GM19395 (cell line): ENCODE results near the gene VAPB.

Experiments
- ATAC-seq: cut with Tn5 transposase; IDR thresholded peaks from one replicate; pipeline ENCODE4 v1.9.1; 2021; ENCODE audit warnings: mild to moderate bottlenecking, moderate library complexity; ENCODE audit not compliant: unreplicated experiment

VAPB gene

DNA sequence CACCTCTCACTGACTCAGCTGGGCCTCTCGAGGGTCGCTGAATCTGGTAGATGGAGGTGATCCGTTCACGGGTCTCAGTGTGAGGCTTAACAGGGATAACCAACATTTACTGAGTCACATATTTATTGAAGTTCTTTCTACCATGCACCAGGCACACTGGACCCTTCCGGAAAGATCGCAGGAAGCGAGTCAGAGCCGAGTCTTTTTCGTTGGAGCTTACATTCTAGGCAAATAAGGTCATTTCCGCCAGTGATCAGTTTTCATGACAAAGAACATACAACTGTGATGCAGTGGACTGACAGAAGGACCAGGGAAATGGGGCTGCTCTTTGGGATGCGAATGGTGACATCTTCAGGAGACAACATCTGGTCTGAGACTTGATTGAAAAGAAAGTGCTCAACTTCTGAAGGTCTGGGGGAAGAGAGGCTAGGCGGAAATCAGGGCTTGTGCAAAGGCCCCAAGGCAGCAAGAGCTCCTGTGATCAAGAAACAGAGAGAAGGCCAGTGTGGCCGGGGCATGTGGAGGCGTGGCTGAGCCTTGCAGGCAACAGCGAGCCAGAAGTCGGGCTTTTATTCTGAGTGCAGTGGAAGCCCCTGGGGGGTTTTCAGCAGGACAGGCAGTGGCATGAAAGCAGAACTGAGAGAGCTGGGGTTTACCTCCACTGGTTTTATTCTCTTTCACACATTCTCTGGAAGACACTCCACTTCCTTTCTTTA is 69.5 kb downstream of the VAPB start:
- ATAC-seq, result peak; percentile 97

DNA sequence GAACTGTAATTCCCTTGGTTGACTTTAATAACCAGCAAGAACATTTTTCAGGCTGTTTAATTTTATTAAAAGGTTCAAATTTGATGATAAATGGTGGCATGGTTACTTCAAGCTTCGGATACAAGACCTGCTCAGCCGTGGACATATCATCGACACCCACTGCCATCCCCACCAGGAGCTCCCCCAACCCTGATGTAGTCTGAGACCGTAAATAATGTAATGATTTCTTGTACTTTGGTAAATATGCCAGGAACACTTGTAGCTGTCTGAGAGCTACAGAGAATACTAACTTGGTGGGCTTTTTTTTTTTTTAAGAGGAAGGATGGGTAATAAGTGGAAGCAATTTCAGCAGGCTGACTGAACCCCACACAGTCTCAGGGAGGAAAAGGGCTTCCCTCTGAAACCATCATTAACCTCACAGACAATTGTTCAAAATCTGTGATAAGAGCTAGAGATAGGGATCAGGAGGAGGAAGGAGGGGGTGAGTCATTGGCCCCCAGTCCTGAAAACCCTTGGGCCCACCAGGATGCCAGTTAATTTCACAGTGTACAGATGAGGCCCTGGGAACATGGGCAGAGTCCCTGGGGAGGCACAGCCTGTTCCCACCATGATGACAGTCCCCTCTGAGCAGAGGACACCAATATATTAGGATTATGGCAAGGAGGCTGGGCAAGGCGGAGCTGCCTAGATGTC is 70.2 kb downstream of the VAPB start:
- ATAC-seq, result peak; percentile 35

DNA sequence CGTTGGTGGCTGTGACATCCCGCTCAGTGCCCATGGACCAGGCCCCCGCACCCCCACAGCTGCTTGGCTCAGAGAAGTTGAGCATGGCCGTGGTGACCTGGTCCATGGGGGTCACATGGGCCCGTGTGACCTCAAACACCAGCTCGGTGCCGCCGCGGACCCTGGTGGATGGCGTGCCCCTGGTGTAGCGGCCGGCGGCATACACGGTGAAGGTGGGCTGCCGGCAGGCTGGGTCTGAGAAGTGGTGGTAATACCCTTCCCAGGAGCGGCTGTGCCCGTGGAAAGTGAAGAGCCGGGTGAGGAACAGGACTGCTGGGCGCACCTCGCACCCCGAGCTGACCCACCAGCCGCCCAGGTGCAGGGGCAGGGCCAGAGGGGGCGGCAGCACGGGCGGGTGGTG is 72.1 kb downstream of the VAPB start:
- ATAC-seq, result no peak

GRCh38 chr20:58461899-58462298 is 72.9 kb downstream of the VAPB start:
- no peak for ATAC-seq

DNA sequence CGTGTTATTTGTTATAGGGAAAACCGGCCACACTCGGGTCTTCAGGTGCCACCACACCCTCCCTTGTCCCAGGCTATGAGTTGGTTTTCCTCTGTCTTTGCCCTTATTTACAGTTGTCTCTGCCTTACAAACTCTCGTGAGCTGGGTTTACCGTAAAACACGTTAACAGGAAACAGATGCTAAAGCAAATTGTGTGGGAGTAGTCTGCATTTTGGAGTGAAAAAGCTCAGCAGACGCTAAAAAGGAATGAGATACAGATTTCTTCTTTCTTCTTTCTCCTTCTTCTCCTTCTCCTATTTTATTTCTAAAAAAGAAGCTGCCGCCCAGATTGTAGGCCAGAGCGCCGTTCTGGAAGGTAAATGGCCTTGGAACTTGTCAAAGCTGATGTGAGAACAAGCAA is 74.2 kb downstream of the VAPB start:
- no peak for ATAC-seq

- no peak for ATAC-seq
These were observed 75.8 kb downstream of the VAPB start for GRCh38 chr20:58464838-58465237.

DNA sequence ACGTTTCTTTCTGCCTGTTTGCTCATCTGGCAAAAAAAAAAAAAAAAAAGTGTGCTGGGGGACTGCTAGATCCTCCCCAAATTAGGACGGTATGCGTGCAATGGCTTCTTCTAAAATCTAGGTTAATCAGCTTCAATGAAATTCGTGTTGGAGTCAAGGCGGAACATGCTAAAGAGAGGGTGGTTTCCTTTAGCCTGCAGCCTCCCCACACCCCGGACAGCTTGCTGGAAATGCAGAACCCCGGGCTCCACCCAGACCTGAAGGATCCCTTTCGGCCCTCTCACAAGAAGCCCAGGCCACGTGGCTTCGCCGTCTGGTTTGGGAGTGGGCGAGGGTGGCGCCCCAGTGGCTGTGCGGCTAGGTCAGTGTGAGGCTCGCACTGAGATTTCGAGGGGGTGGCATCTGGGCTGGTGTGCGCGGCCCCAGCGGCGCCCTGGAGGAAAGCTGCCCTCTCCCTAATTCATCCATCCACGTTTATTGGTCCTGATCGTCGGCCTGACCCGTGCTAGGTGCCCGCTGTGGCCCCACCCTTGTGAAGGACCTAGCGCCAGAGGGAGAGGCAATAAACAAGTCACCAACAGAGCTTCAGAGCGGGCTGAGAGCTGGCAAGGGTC is 77.2 kb downstream of the VAPB start:
- ATAC-seq, result no peak

- ATAC-seq, result no peak
These were observed 77.9 kb downstream of the VAPB start for GRCh38 chr20:58466729-58467571.

DNA sequence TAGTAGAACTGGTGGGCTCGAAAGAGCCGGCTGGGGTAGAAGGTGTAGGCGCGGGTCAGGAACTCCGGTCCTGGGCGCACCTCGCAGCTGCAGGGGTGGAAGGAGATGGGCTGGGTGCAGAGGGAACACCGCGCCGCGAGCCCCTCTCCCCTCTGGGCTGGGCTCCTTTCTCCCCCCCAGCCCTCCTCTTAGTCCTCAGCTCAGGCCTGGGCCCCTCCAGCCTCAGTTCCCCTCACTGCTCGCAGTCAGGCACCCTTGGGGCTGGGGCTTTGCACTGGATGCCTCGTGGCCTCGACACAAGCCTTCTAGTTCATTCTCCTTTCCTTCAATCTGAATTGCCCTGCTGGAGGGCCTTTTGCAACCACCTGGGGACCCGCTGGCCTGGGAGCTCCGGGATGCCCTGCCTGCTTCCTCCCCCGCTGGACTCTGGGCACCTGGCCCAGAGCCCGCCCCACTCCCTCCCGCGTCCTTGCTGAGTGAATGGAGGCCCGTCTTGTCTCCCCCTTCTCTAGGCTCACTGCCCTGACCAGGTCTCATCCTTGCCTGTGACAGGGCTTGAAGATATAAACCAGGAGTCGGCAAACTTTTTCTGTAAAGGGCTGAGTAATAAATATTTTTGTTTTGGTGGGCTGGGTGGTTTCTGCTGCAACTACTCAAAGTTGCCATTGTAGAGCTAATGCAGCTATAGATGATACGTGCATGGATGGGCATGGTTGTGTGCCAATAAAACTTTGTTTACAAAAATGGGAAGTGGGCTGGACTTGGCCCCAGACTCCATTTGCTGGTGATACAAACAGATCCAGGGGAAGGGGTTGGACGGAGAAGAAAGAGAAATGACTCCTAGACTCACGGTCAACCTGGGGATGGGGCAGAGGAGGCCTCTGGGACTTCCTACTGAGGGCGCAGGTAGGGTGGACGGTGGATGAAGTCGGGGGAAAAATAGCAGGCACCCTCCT is 78.8 kb downstream of the VAPB start:
- ATAC-seq, result no peak

DNA sequence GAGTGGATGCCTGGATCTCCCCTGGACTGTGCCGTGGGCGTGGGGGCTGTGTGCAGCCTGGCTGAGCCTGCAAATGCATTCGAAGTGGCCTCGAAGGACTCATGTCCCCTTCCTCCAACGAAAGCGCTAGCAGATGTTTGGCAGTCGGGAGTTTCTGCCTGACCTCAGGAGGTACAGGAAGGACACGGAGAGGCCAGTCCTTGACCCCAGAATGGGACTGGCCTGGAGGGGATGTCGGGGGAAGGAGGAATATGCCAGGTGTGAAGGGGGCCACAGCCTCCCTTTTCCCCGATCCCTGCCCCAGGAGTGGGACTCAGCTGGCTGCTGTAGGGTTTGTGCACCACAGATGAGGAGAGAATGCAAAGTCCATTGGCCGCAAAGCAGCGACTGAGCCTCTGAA is 80.6 kb downstream of the VAPB start:
- ATAC-seq, result no peak

DNA sequence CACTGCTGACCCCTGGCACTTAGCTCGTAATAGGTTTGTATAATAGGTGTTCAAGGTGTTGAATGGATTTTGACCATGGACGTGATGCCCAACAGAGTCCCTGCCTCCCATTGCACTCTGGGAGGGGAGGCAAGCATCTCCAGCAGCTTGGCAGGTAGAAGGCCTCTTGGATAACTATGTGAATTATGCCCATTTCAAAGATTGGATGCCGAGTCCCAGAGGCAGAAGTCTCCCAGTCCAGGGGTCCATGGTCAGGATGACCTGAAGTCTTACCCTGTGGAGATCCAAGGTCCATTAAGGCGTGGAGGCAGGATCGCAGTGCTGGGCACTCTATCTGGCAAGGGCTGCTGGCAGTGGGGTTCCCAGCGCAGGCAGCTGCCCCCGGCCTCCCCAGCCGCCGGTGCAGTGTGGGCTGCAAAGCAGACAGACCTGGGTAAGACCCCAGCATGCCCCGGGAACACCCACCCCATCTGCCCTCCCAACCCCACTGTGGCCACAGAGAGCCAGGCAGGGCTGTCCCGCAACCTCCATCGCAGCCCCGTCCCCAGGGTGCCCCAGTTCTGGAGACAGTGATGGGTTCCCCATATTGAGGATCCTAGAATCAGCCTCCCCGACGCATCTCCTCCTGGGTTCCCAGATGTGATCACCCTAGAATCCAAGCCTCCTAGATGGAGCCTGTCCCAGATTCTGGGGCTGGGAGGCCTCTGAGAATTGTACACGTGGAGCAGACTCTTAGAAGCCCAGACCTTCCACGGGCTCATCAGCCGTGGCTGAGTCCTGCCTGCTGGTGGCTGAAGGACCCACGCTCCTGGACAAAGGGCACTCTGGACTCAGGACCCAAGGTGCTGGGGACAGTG is 81.5 kb downstream of the VAPB start:
- no peak for ATAC-seq

GRCh38 chr20:58471193-58472164 is 82.5 kb downstream of the VAPB start:
- no peak for ATAC-seq

DNA sequence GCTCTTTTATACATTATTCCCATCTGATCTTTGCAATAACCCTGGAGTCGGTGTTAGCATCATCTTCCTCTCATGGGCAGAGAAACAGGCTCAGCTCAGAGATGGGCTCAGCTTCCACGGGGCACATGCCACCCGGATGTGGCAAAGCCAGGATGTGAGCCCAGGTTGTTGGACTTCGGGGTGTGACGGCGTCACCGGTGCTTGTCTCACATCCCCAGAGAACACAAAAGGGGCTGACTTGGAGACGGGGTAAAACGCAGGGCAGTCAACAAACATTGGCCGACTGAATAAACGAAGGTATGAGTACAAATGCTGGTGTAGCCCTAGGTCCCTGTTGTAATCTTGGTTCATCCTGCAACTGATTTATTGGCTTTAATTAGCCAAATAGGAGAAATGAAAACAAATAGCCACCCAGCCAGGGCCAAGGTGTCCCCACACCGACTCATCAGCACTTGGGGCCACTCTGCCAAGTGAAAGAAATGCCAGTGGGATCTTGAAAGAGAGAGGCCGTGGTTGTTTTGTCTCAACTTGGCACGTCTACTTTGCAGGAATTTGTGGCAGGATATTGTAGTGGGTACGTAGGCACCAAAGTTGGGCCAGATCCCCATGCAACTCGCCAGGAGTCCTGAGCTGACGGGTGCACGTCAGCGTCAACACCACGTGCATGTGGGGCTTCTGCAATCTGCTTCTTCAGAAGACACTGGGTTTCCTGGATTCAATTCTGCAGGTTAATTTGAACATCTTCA is 83.4 kb downstream of the VAPB start:
- no peak for ATAC-seq

- ATAC-seq, result no peak
These were observed 84.7 kb downstream of the VAPB start for GRCh38 chr20:58473453-58474425.

- no peak for ATAC-seq
These were observed 86.4 kb downstream of the VAPB start for GRCh38 chr20:58475466-58475865.

DNA sequence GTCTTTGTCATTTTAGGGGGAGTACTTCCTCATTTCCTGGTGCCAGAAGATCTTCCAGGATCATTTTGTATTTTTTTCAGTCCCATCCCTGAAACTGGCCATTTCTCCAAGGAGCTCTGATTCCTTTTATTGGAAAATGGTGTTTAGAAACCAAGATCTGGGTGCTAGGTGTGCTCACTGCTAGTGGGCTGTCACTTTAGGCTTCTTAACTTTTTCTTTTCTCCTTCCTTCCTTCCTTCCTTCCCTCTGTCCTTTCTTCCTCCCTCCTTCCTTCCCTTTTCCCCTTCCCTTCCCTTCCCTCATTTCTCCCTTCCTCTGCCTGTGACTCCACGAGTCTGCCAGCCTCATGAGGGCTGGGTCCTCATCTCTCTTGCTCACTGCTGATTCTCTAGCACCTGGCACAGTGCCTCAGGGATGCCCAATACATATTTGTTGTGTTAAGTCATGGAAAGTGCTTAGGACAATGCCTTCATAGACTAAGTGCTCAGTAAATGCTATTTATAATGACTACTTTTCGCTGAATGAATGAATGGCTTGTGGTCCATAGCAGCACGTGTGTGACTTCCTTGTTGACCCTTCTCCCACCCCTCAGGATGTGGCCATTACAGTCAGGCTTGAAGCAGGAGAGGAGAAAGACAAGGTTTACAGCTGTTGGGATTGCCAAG is 89.2 kb downstream of the VAPB start:
- no peak for ATAC-seq
